DMS79 treated with DMSO at 0.1 percent for 48 hours (cell line): ENCODE data around the gene PPP1CB.

Experiments
- DNase-seq: peaks from one replicate; lab custom pipeline; 2025; lab: John Stamatoyannopoulos, UW

PPP1CB gene

DNA sequence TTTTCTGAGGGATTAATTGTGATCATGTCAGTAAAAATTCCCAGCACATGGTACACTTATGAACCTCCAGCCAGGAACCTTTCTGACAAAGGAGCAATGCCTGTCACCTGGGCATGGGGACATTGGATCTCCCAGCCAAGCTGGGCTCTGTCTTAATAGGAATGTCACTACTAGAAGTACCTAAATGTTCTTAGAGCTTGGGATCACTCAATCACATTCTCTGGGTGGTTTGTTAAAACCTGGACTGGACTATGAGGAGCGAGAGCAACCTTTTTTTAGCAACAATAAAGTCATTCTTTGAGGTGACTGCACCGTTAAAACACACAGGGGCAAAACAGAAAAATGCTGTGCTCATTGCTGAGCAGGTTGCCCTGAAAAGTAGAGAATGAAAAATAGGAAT lies 6.4 kb upstream of the PPP1CB start:
- no peak for DNase-seq

DNA sequence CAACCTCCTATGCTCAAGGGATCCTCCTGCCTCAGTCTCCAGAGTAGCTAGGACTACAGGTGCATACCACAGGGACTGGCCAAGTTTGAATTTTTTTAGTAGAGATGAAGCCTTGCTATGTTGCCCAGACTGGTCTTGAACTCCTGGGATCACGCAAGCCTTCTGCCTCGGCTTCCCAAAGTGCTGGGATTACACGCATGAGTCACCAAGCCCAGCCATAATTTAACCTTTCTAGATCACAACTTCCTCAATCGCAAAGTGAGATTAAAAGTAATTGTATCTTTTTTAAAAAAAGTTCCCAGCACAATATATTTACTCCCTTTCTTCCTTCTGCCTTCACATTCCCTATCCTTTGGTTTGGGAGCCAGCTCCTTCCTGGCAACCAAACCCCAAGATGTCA lies 5.8 kb upstream of the PPP1CB start:
- no peak for DNase-seq

DNA sequence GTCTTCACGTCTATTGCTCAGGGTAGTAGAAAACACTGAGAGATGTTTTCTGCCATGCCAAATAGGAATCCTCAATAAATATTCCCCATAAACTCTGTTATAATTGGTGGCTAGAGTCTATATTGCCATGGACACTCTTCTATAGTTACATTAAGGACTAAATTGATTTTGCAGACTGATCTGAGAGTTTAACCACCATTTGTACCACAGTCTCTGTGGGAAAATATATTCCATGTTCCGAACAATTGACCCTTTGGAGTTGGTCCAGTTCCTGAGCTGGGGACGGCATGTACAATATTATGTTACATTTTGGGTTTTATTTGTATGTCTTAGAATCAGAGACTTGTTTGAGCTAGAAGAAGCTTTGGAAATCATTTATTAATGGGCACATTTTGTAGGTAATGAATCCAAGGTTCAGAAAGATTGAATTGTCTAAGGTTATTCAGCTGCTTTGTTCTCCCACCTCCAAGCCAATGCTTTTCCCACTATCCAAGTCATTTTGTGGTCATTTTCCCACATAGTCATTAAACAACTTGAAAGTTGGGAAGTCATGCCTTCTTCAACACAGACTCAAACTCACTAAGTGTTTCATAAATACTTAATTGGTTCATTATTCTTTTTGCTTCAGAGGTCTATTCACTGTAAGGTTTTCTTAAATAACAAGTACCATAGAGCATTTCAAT lies 5.1 kb upstream of the PPP1CB start:
- DNase-seq, result no peak

DNA sequence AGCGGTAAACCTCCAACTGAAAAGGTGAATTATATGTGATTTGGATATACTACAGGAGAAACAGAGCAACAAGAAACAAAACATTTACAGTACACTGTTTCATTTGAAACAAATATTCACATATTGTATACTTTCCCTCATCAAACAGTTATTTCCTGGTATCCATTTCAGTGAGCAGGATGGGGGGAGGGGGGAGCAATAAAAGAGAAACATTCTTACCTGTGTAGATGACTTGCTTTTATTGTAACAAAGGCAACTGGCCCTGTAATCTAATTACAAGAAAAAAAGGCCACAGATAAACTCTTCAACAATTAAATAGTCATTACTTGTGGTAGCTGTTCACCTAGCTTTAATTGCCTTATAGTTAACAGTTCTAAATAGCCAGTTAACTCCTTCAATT lies 3.9 kb upstream of the PPP1CB start:
- no peak for DNase-seq

DNA sequence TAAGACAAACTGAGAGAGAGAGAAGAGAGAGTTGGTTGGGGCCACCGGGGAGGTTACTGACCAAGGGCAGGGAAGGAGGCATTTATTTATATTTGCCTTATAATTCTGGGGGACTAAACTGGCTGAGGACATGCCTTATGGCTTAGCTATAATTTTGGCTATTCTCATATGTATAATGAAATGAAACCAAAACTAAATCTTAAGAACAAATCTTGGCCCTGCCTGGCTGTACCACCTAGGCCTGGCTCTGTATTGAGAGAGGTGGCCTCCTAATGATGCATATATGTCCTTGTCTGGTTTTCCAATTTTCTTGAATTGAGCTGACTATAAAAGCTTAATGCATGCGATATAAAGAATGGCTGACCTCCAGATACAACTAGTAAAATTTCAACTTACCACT lies 3.5 kb upstream of the PPP1CB start:
- DNase-seq, result no peak

DNA sequence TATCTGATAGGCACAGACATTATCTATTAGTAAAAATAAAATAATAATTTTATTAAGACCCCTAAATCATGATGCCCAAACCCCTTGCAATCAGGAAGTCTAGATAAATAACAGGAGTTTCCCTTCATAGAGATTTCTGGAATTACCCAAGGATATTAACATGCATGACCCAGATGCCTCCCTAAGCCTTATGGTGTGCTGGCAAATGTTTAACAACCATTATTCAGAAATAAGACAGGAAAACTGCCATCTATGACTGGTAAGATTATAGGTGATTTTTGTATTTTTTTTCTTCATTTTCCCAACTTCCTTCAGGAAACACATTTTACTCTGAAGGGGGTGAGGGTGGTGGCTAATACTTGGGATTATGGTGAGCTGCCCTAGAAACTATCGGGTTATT lies 2.7 kb upstream of the PPP1CB start:
- no peak for DNase-seq

DNA sequence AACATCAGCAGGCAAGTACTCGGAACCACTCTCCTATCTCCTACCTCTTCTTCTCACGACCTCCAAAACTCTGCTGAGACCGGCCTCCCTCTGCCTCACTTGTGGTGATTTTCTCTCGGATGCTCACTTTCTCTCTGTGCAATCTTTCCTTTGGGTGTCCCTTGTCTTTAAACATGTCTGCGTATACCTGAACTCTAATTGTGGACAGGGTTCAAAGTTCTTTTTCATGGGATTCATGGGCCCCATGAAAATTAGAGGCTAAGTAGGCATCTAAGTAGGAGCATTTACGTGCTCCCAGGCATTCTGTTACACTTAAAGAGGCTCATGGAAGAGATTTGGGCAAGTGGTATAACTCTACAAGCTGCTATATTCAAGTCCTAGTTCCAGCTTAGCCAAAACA lies 2.1 kb upstream of the PPP1CB start:
- DNase-seq, result no peak

DNA sequence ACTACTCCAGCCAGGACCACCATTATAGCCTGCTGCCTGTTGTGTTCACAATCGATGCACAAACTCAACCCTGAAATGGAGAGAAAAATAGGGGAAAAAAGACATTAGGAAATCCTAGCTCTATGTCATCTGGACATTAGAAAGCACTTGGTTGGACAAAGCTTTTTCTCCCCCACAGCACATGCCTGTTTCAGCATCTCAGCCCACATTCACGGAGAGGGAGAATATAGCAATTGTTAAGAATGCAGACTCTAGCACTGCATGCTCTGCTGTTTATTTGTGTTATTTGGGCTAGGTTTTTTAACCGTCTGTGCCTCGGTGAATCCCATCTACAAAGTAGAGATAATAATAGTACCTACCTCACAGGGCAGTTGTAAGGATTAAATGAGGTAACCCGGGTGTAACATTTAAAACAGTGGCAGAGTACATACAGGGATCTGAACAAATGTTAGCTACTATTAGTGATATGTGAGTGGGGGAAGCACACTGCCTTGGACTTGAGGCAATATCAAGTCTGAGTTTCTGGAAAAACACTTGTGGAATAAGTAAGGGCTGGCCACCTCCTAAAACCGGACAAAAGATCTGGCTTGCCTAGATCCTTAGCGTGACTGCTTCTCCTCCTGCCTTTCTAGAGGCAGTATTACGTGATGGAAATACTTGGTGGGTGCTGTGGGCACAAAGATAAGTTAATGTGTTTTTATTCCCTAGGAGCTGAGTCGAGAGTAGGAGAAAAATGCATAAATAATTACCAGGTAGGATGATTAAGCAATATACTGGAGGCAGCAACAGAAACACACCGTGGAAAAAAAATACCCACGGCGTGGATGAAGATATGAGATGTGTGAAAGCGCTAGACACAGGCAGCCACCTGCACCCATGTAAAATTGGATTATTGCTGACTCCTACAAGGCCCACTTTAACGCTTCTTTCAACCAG lies 1.0 kb upstream of the PPP1CB start:
- peak; percentile 74 for DNase-seq

DNA sequence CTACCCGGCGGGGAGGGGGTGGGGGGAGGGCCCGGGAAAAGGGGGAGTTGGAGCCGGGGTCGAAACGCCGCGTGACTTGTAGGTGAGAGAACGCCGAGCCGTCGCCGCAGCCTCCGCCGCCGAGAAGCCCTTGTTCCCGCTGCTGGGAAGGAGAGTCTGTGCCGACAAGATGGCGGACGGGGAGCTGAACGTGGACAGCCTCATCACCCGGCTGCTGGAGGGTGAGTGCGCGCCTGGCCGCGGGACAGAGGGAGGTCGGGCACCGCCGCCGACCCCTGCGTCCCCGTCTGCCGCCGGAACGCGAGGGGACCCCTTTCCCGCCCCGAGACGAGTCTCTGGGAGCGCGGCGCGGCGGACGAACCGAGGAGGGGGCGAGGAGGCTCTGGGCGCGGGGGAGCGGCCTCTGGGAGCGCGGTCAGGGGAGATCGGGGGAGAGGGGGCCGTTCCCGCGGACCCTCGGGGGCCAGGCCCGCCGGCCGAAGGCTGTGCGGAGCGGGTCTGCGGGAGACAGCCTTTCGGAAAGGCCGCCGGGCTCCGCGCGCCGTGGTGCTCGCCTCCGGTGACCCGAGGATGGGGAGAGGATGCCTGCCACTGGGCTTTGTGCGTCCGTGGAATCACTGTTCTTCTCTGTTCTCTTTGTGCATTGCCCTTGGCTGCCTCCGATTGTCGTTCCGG lies 463 bp downstream of the PPP1CB start:
- DNase-seq, result no peak

DNA sequence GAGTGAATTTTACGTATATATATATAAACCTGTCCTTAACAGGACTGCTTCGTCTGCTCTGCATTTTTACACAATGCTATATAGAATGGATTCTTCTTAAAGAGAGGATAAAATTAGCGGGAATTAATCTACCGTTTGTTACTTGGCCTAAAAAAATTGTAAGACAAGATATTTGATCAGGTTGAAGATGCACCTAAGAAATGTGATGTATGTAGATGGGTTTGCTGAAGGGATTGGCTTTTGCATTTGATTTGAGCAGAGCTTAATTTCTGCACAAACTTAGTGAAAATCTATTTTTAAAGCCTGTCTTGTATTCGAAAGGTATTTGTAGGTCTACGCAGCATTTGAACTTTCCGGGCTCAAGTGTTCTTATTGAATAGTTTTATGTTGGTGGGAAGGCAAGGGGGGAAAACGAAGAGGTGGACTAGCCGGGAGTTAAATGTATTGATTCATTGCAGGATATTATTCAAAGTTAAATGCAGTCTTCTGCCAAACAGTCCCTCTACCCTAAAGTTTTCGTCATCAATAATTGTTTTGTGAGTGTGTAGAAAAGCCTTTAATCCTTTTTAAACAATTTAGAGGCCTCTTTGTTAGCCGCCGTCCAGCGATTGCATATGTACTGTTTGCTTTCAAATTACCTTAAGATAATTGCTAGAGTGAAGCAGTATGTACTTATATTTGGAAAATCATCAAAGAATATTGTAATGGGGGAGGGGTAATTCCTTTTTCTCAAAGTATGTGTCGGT lies 1.2 kb downstream of the PPP1CB start:
- DNase-seq, result peak; percentile 49

DNA sequence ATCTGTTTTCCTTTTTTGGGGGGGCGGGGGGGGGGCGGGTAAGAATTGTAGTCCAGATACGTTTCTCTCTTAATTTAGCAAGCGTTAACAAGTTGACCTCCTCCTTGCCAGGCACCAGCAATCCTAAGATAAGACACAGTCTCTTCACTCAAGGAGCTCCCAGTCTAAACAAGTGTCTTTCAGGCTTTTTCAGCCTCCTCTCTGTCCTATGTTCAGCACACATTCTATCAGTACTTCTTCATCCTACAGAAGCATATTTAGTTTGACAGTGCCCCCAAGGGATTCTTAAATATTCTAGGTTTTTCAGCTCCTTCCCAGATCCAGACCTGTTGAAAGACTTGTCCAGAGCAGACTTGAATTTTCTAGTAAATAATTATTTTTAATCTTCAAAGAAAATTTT lies 2.7 kb downstream of the PPP1CB start:
- DNase-seq, result no peak

DNA sequence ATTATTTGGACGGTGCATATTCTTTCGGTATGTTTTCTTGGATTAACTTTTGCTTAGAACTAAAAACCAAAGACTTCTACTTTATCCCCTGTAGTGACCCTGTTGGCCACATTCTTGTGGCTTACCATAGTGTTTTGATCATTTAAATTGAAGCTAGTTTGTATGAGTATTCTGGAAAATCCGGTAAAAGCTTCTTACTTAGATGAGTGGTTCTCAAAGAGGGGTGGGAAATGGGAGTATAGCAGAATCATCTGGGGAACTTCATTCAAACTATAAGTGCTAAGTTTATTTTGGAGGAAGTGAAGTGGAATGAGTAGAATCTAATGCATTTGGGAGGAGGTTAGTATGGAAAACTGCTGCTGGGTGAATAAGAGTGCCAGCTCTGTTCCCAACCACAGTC lies 3.8 kb downstream of the PPP1CB start:
- no peak for DNase-seq

DNA sequence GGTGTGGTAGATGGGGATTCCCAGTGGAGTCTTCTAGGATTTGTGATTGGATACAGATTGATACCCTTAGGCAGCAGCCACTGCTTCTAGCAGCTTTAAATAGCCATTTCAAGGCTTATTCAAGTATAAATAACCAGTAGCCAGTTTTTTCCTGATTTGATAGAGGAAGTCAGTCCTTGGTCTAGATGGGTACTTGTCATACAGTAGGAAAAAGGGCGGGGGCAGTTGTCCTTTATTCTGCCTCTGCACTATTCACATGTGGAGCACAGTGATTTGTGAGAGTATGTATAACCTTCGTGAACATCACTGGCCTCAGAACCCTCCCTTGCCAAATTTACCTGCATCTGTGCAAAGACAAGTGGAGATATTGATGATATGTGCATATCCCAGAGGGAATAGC lies 6.8 kb downstream of the PPP1CB start:
- no peak for DNase-seq

DNA sequence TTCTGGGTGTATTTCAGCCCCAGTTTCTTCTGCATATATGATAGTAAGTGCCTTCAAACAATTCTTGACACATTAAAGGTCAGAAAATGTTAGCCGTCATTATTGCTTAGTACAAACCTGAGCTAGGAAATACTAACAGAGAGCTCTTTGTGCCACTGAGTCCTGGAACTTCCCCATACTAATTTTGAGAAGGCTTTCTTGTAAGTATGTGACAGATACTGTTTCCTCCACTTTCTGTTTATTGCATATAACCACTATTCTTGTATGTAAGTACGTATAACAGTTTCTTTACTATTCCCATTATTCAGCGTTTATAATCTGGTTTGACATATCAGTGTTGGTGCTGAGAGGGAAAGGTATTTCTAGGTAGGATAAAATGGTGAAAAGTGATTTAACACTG lies 9.8 kb downstream of the PPP1CB start:
- no peak for DNase-seq

DNA sequence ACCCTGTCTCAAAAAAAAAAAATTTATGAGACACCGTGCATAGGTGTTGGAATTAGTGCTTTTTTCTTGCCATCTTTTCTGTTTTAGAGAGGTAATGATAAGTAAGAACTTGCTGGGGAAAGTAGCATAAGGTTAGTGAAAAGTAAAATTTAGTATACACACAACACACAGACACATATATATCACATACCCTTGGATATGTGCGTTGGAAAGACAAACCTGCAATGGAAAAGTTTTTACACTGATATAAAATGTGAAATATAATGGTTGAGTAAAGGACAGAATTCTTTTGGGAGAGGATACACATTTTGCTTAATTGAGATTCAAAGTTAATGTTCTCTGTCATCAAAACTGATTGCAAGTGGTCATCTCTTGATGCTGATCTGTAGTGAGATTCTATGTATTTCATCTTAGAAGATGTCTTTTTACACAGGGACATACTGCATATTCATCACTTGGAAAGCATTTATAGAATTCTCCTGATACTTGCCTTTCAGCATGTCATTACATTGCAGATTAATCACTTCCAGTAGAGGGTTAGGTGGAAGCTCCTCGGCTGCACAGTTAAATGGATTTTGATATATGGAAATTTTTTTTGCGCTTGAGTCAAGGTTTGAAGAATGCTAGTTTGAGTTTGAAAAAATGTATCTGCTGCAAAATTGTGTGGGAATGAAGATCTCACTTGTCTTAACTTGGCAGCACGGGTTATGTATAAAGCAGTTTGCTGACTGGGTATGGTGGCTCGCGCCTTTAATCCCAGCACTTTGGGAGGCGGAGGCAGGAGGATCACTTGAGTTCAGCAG lies 13.5 kb downstream of the PPP1CB start:
- DNase-seq, result no peak

DNA sequence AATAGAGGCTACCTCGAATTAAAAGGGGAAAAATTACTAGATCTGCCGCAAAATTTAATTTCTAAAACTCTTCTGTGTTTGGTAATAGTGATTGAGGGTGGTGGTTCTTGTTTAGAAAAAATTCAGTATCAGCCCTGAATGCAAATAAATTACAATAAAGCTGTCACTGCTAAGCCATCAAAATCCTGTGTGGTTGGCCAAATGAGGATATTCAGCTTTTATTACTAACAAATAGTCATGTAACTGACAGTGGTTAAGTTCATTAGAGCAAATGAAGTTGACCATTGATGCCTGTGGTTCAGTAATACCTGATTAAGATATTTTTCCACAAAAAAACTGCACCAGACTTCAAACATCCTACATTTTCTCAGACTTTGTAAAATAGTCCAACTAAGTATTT lies 14.4 kb downstream of the PPP1CB start:
- DNase-seq, result no peak

DNA sequence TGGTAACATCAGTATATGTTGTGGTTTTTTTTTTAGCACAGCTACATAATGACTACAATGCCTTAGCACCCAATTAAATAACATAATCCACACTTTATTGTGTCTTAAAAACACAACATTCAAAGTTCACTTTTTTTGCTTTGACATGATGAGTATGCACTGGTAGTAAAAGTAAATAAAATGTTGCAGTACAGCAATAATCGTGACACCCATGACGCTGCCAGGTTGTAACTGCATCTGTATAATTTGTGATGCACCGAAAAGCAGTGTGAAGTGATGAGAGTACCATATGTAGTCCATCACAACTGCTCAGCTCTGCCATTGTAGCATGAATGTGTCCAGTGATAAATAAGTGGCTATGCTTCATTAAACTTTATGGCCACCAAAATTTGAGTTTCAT lies 15.7 kb downstream of the PPP1CB start:
- DNase-seq, result no peak

DNA sequence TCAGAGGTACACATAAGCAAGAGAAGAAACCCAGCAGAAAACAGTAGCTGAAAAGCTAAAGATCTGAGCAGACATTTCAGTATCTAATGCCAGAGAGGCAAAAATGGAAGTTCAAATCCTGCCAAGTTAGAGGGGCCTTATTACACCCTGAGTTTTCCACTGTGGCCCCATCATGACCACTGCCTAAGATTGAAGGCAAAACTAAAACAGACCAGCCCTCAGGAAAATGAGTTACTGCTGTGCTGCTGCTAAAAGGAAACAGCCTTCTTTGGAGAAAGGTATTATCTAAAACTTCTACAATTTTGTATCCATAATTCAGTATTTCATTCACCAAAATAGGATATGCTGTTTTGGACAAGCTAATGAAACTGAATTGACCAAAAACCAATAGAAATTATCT lies 16.8 kb downstream of the PPP1CB start:
- no peak for DNase-seq

DNA sequence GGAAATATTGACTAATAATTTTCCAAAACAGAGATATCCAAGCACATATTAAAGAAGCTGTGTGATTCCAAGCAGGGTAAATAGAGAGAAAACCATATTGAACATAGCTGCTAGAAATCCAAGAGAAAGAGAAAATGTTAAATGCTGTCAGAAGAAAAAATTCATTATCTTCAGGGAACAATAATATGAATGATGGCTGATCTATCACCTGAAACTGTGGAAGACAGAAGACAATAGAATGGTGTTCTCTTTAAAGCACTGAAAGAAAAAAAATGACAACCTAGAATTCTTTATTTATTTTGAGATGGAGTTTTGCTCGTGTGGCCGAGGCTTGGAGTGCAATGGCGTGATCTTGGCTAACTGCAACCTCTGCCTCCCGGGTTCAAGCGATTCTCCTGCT lies 17.3 kb downstream of the PPP1CB start:
- DNase-seq, result no peak

DNA sequence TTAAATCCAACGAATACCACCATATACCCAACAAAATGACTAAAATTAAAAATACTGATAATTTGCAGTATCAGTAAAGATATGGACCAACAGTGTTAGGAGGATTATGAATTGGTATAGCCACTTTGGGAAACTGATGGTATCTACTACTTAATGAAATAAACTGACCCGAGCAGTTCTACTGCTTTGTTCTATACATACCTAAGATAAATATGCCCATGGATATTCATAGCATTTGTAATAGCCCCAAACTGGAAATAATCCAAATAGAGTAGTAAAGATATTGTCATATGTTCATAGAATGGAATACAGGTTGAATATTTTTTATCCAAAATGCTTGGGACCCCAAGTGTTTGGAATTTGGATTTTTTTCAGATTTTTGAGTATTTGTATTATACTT lies 20.7 kb downstream of the PPP1CB start:
- DNase-seq, result no peak

DNA sequence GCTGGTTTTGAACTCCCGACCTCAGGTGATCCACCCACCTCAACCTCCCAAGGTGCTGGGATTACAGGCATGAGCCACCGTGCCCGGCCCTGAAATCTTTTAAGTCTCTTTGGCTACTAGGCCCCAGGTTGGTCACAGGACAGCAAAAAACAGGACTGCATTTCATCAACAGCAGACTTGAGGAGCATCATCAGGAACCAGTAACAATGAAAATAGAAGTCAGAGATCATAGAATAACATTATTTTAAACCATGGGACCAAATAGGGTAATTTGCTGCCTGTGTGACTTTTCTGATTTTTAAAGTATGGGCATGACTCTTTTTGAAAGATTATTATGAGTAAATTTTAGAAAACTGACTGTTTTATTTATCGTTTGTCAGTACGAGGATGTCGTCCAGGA lies 24.8 kb downstream of the PPP1CB start:
- no peak for DNase-seq

DNA sequence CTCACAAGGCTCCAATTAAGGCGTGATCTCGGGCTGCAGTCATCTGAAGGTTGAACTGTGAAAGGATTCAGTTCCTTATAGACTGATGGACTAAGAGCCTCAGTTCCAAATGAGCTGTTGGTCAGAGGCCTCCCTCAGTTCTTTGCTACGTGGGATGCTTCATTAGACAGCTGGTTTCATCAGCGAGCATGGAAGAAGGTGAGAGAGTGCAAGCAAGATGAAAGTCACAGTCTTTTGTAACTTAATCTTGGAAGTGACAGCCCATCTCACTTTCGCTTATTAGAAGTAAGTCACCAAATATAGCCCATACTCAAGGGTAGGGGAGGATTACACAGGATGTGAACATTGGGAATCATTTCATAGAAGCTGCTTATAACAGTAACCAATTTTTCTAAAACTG lies 26.8 kb downstream of the PPP1CB start:
- DNase-seq, result no peak
